Measurements from ENCODE around the gene HOXA9.

Gene HOXA9

GRCh38 chr7:27142580-27143022, 22.7 kb downstream of the HOXA9 start:
- TF ChIP-seq, protein P1, sequence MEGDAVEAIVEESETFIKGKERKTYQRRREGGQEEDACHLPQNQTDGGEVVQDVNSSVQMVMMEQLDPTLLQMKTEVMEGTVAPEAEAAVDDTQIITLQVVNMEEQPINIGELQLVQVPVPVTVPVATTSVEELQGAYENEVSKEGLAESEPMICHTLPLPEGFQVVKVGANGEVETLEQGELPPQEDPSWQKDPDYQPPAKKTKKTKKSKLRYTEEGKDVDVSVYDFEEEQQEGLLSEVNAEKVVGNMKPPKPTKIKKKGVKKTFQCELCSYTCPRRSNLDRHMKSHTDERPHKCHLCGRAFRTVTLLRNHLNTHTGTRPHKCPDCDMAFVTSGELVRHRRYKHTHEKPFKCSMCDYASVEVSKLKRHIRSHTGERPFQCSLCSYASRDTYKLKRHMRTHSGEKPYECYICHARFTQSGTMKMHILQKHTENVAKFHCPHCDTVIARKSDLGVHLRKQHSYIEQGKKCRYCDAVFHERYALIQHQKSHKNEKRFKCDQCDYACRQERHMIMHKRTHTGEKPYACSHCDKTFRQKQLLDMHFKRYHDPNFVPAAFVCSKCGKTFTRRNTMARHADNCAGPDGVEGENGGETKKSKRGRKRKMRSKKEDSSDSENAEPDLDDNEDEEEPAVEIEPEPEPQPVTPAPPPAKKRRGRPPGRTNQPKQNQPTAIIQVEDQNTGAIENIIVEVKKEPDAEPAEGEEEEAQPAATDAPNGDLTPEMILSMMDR (IDR thresholded peaks at IDR 0.05): no peak

DNA sequence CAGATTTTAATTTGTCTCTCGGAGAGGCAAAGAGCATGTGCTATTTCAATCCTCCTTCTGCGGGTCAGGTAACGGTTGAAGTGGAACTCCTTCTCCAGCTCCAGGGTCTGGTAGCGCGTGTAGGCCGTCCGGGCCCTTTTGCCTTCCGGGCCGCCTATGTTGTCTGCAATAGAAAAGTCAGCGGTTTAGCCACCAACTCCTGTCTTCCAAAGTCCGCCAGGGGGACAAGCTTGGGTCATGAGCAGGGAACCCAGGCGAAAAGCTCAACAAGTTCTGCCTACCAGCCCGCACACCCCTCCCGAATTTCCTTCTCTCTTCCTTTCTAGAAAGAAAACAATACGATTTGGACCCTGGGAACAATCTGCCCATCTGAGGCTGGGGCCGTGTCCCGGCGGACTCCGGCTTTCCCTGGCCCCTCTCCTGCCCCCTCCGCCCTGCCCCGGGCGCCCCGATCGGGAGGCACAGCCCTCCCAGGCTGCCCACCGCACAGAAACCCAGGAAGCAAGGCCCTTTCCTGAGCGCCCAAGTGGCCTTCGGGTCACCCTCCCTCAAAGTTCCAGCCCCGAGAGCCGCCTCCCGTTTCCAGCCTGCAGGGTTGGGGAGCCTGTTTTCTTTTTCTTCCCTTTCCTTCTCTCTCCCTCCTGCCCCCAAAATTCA, 23.3 kb downstream of the HOXA9 start:
- TF ChIP-seq, protein P1 (IDR thresholded peaks at IDR 0.05): no peak

DNA sequence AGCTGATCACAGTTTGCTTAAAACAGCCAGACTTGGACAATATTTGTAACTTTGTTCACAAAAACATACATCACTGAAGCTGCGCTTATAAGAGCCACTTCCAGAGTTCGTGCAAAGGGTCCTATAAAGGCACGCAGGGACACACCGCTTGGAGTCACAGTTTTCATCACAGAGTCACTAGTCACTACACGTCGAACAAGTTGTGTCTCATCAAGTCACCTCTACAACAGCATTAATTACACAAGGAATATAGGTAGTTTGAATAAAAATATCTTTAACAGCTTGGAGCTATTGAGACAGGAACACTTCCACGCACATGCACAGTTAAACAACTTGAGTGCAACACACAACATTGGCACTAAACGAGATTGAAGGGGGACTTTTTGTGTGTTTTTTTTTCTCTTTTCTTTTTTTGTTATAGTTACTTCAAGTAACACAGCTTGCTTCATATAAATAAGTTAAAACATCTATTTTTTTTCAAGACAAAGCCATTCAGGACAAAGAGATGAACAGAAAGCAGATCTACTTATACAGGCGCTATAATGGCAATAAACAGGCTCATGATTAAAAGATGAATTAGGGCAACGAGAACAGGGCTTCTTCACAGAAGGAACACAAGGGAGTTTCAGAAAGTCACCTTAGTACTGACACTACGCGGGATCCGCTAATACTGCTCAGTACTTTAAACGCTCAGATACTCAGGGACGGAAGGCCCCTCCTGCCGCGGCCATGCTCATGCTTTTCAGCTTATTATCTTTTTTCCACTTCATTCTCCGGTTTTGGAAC, 24.0 kb downstream of the HOXA9 start:
- TF ChIP-seq, protein P1 (IDR thresholded peaks at IDR 0.05): no peak

DNA sequence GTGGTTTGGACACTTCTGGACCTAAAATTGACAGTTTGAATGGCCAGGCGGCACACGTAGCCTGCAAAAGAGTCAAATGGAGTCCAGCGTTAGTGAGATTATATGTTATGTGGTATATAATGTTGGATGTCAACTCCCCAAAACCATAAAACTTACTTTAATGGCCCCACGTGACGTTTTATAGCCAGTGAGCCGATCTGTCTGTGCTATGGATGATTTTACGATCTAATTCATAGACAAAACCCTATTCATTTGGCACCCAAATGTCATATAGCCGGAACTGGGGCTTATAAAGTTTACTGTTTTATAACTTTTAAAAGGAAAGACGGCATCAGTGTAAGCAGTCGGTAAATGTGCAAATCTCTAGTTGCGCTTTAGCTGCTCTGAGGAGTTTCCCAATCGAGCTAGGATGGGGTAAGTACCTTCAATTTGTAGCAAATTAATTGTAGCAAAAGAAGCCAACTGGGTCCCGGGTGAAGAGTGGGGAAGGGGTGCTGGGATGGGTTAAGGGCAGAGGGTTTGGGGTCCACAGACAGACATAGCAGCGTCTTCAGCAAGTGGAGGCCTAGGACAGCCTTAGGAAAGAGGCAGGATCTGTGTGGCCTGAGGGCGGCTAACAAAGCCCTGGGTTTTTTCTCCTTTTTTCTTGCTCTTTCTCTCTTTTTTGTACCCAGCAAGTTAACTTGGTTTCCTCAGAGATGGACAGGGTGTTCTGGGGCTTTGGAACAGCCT, 25.0 kb downstream of the HOXA9 start:
- TF ChIP-seq, protein P1 (IDR thresholded peaks at IDR 0.05): no peak

DNA sequence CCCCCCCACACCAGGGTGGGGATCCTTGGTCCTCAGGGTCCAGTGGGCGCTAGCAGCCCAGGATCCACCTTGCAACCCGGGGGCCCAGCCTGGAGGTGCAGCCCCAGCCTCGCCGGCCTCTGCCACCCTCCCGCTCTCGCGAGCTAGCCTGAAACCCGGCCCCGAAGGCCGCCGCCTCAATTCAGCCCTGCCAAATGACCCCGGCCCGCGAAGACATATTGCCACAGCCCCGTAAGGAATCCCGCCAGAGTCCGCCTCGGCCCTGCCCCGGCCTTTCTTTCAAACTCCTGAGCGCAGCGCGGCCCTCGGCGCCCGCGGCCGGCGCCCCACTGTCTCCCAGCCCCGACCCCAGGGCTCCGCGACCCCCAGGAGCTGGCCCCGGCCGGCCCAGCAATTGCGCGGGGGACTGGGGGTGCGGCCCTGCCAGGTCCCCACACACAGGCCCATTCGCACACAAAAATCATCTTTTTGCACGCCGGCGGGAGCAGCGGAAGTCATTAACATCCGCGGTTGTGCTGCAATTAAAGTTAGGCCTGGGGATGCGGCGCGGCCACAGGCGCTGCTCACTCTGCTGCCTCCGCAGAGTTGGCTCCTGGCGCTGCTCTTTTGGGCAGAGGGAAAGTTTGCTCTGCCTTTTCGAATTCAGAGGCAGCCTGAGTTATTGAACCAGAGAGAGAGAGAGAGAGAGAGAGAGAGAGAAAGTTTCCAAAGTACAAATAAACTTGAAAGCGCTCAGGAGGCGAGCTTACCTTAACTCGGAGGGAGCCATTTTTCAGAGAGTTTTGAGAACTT, 25.8 kb downstream of the HOXA9 start:
- TF ChIP-seq, protein P1 (IDR thresholded peaks at IDR 0.05): no peak

DNA sequence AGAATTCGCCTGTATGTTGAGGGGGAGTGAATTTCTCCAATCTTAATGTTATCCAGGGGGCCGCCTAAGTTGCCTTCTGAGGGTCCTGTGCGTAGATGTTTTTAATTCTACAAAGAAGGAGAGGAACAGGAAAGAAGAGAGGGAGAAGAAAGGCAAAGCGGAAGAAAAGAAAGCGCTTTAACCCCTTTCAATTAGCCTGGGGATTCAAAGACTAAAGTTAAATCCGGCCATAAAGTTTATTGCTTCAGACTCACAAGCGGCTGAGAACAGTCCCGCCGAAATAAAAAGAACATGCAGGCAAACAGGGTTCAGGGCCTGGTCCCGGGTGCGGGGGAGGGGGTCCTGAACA, 26.4 kb downstream of the HOXA9 start:
- TF ChIP-seq, protein P1 (IDR thresholded peaks at IDR 0.05): no peak

DNA sequence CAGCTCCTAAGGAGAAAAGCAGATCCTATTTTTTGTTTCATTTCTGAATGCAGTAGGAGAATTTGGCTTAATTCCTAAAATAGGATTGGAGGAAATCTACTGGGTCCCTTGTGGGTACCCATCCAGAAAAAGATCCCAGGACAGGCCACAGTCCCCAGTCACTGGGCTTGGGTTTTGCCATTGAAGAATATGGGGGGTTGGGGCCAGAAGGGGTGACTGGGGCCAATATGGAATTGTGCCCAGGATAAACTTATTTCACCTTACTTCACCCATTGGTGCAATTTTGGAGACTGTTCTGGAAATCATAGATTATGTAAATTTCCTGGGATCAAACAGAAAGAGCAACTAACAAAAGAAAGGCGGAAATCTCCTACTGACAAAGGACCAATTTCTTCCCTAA, 26.9 kb downstream of the HOXA9 start:
- TF ChIP-seq, protein P1 (IDR thresholded peaks at IDR 0.05): no peak
